ENCODE data around the gene ITGA5.

Gene ITGA5

GRCh38 chr12:54409267-54409666 is 9.8 kb downstream of the ITGA5 start:
- no peak for DNase-seq

GRCh38 chr12:54407183-54407905 is 11.7 kb downstream of the ITGA5 start:
- DNase-seq, result no peak

DNA sequence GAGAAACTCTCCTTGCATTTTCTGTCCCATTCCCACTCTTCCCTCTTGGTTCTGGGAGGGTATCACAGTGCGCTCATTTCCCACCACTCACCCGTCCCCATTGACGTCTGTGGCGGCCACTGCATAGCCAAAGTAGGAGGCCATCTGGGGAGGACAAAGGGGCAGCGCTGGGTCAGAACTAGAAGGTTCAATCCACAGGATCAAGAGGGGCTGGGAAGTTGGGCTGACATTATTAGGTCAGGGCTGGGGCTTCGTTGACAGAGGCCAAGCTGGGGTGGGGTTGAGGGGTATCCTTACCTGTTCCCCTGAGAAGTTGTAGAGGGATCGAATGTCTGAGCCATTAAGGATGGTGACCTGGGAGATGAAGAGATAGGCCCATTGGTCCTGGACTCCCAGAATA is 13.5 kb downstream of the ITGA5 start:
- DNase-seq, result no peak

GRCh38 chr12:54405106-54405505 is 14.0 kb downstream of the ITGA5 start:
- no peak for DNase-seq

GRCh38 chr12:54404061-54405004 is 14.7 kb downstream of the ITGA5 start:
- DNase-seq, result peak; percentile 82

GRCh38 chr12:54401119-54401518 is 17.9 kb downstream of the ITGA5 start:
- no peak for DNase-seq

- peak; percentile 91 for DNase-seq
Observed at GRCh38 chr12:54398995-54399793, 19.9 kb downstream of the ITGA5 start.

- no peak for DNase-seq
Observed at GRCh38 chr12:54398218-54398617, 20.8 kb downstream of the ITGA5 start.

GRCh38 chr12:54397157-54397556 is 21.9 kb downstream of the ITGA5 start:
- no peak for DNase-seq

- no peak for DNase-seq
Observed at GRCh38 chr12:54395545-54395944, 23.5 kb downstream of the ITGA5 start.

DNA sequence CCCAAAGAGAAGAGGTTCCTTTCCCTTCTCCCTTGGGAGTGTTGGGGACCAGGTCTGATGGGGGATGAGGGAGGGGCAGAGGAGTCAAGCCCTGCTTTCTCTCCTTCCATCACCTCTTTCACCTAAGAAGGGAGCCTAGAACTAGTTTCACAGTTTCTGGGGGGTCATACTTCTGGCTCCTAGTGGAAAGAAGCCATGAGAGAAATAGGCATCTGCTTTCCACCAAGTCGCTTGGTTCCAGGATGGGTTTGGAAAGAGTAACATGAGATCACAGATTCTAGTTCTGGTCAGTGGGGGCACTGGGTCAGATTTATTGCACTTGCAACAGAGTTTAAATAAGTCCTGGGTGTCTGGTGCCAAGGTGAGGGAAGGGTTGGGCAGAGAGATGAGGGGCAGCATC is 24.1 kb downstream of the ITGA5 start:
- DNase-seq, result no peak

- peak; percentile 91 for DNase-seq
Observed at GRCh38 chr12:54394281-54394719, 24.8 kb downstream of the ITGA5 start.

GRCh38 chr12:54393743-54394142 is 25.3 kb downstream of the ITGA5 start:
- peak; percentile 52 for DNase-seq

DNA sequence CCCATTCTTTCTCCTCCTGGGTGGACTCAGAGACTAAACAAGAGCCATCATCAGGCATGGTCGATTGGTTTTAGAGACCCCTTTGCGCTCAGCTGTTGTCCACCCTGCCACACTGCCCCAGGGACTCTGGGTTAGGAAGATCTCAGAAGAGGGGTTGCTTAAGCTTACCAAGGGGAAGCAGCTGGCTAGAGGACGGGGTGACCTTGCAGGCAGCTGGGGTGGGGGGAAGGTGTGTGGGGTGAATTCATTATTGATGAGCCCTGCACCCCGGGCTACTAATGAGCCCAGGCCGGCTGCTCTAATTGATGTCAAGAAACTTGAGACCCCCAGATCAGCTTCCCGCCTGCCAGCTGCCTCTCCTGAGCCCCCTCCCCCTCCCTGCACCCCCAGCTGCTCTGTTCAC is 25.9 kb downstream of the ITGA5 start:
- DNase-seq, result no peak

DNA sequence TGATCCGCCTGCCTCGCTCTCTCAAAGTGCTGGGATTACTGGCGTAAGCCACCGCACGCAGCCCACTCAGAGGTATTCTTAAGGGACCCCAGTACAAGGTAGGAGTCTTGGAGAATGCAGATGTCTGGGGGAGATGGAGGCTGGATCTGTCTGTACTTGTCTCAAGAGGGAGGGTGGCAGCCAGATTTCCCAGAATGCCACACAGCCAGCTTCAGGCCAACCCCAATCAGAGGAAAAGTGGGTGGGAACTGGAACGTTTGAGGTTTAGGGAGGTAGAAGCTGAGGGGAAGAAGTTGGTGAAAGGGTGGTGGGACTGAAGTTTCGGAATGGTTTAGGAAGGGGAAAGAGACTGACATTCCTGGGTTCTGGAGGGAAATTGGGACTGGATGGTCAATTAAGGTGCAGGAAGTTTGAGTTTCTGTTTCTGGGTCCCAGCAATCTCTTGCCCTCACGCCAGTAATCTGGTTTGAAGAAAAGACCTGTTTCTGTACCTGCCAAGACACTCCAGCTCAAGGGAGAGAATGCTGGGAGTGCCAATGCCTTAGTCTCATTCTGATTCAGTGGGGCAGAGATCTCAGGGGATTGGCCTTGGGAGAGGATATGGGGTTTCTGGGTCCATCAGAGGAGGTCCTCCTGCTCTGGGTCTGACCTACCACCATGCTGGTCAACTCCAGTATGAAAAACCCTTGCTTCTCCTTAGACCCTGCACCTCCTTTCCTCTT is 26.4 kb downstream of the ITGA5 start:
- DNase-seq, result peak; percentile 41

- peak; percentile 90 for DNase-seq
Observed at GRCh38 chr12:54390668-54391551, 28.2 kb downstream of the ITGA5 start.

DNA sequence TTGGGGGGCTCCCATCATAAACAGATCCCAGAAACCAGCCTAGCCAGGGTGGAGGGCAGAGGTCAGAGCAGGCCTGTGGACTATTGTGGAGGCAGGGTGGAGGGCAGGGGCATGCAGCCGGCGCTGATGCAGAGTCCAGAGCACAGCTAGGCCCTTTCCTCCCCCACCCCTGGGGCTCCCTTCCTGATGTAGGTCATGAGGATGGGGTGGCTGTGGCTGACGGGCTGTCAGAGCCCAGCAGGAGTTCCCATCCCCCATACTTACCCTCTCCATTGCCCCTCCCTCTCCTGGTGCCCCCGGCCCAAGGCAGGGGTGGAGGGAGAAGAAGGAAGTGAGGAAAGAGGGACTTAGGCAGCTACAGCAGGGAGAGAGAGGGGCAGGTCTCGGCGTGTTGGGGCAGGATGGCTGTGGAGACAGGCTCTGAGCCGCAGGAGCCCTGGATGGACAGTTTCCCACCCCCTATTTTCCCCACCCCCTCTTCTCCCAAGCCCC is 28.8 kb downstream of the ITGA5 start:
- peak; percentile 90 for DNase-seq

DNA sequence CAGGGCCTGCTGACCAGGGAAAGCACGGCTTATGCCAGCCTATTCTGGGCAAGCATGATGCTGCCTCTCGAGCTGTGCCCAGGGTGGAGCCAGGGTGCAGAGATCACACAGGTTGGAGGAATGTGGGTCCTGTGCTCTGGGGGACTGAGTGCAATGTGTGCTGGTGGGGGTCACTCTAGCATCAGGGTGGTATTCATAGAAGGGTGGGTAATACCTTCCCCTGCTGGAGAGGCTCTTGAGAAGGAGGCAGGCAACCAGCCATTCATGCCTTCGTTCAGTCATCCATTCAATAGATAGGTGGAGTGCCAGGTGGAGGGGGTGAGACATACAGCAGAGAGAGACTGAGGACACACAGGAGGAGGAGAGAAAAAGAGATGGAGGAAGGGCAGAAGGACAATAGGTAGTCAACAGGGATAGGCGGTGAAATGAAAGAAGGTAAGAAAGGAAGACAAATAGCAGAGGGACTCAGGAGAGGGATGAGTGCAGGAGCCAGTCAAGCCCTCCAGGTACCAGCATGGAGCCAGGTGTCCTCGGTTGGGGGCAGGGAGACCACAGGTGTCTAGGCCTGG is 29.4 kb downstream of the ITGA5 start:
- DNase-seq, result no peak

- peak; percentile 58 for DNase-seq
Observed at GRCh38 chr12:54389134-54389508, 29.9 kb downstream of the ITGA5 start.

DNA sequence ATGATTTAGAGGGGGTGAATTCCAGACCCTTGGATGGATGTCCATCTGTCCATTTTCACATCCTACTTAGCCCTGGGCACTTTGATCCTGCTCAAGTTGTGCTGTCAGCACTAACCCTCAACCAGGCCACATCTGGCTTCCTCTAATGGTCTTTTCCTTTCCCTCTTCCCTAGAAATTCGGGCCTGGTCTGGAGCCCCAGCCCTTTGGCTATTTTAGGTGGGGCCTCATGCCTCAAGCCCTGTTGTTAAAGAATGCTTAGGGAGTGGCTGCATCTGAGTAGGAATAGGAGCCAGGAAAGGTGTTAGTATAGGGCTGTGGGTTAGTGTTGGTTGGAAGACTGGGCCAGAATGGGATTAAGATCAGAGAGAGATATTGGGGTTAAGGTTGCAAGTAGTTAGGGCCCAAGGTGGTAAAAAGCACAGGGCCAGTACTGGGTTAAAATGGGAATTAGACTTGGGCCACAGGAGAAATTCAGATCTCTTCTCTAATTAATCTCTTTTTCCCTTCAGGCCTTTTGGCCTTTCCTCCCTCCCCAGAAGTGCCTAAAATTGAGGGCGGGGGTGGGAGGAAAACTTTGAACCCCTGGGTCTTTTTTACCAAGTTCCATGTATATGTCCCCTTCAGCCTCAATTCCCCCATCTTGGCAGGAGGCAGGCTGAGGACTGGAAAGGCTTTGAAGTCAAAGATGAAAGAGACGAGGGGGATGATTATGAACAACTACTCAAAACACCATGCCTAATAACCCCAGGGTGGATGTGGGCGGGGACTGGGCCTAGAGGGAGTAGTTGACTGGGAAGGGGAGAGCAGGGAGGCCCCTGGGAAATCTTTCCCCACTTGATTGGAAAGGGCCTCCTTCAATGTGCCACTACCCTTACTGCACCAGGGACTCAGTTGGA is 30.6 kb downstream of the ITGA5 start:
- DNase-seq, result peak; percentile 58

All from OCI-M1 (cell line).